ENCODE results near the gene ACIN1.

The ACIN1 gene, protein sequence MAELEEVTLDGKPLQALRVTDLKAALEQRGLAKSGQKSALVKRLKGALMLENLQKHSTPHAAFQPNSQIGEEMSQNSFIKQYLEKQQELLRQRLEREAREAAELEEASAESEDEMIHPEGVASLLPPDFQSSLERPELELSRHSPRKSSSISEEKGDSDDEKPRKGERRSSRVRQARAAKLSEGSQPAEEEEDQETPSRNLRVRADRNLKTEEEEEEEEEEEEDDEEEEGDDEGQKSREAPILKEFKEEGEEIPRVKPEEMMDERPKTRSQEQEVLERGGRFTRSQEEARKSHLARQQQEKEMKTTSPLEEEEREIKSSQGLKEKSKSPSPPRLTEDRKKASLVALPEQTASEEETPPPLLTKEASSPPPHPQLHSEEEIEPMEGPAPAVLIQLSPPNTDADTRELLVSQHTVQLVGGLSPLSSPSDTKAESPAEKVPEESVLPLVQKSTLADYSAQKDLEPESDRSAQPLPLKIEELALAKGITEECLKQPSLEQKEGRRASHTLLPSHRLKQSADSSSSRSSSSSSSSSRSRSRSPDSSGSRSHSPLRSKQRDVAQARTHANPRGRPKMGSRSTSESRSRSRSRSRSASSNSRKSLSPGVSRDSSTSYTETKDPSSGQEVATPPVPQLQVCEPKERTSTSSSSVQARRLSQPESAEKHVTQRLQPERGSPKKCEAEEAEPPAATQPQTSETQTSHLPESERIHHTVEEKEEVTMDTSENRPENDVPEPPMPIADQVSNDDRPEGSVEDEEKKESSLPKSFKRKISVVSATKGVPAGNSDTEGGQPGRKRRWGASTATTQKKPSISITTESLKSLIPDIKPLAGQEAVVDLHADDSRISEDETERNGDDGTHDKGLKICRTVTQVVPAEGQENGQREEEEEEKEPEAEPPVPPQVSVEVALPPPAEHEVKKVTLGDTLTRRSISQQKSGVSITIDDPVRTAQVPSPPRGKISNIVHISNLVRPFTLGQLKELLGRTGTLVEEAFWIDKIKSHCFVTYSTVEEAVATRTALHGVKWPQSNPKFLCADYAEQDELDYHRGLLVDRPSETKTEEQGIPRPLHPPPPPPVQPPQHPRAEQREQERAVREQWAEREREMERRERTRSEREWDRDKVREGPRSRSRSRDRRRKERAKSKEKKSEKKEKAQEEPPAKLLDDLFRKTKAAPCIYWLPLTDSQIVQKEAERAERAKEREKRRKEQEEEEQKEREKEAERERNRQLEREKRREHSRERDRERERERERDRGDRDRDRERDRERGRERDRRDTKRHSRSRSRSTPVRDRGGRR

DNA sequence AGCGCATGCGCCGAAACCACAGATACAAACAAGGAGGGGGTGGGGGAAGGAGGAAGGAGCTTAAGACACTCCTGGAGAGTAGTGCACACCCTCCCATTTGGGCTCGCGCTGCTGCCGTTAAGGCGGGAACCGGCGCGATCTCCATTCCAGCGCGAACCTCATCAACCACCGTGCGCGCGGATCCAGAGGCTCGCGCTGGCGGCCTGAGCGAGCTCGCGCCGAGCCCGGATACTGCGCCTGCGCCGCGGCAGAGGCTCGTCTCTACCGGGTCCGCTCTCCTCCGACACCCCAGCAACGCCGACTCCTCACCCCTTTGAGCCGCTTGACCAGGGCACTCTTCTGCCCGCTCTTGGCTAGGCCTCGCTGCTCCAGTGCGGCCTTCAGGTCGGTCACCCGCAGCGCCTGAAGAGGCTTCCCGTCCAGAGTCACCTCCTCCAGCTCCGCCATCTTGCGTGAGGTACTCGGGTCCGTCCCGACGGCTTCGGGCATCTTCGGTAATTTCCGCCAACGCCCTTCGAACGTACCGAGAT, at the start of gene ACIN1:
Gene ACIN1 (minus strand): TSS at position 471 of the 530 bp plus-strand sequence. CDS start 24 bp downstream, at position 447.
- peak; percentile 83 for DNase-seq

DNA sequence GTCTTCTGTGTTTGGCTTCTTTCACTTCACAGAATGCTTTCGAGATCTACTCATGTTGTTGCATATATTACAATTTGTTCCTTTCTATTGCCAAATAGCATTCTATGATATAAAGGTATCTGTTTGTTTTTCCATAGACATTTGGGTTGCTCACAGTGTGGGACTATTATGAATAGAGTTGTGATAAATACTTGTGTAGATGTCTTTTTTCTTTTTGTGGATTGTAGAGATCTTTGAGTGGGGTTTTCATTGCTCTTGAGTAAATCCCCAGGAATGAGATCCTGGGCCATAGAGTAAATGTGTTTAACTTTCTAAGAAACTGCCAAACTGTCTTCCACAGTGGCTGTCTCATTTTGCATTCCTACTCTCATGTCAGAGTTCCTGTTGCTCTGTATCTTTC, 49.0 kb upstream of the ACIN1 start:
- DNase-seq, result no peak

DNA sequence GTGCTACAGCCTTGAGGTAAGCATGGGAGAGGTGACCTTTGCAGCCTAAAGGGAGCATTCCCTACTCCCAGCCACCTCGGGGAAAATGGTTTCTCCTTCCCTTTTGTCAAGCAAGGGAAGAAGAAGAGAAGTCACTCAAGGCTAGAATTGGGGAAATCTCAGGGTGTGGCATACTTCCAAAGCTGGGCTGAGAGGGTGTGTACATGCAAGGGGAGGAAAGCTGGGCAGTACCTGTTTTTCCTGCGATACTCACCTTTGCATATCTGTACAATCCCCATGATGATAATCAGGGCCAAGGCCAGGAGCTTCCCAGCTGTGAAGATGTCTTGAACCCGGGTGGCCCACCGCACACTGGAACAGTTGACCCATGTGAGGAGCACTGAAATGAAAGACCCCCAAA, 47.9 kb upstream of the ACIN1 start:
- no peak for DNase-seq

DNA sequence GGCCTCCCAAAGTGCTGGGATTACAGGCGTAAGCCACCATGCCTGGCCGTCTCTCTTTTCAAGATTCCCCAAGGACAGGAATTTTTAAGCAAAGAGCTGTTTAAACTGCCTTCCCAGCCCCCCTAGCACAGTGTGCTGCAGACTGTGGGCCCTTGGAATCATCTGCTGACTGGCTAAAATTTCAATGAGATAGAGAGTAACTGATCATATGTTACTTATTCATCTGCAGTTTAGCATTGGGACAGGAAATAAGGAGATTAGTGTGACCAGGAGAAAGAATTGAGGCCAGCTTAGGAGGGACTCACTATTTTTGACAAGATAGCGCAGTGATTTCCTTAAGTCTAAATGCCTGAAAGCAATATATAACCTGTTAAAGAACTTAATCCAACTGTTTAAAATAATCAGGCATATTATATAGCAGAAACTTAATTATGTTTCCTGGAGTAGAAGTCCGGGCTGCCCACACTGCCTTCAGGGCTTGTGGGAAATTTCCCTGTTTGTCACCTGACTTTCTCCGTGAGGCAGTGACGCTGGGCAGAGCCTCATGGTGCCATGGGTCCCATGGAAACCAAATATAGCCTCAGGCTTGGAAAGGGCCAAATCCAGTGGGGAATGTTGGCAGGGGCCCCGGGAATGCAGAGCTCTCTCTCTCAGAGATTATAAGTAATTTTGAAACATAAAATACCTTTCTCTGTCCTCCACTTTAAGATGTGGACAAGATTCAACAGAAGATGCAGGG, 46.9 kb upstream of the ACIN1 start:
- no peak for DNase-seq

DNA sequence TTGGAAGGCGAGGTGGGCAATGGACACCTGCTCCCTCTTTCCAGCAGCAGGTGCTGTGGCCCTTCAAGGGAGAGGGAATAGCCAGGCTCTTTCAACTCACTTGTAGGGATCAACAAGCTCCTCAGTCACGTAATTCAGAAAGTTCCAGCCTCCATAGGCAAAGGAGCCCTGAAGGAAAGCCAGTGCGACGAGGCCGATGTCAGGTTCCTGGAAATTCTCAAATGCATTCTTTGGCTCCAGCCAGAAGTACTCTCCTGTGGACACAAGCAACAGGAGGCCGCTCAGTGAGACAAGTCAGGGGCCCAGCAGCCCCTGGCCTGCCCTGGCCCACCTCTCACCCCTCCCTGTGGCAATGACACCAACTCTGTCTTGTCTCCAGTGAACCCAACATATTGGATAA, 45.4 kb upstream of the ACIN1 start:
- DNase-seq, result no peak

DNA sequence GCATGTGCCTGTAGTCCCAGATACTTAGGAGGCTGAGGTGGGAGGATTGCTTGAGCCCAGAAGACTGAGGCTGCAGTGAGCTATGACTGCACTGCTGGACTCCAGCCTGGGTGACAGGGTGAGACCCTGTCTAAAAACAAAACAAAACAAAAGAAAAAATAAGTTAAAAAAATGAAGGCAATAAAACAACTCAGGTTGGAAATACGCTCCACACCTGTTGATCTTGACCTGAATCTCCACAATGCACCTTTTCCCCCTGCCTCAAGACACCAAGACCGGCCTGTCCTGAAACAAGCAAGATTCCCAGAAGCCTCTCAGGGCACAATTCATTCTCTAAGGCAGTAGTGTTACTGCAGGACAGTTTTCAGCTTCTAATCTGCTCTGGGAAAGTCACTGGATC, 44.9 kb upstream of the ACIN1 start:
- no peak for DNase-seq

DNA sequence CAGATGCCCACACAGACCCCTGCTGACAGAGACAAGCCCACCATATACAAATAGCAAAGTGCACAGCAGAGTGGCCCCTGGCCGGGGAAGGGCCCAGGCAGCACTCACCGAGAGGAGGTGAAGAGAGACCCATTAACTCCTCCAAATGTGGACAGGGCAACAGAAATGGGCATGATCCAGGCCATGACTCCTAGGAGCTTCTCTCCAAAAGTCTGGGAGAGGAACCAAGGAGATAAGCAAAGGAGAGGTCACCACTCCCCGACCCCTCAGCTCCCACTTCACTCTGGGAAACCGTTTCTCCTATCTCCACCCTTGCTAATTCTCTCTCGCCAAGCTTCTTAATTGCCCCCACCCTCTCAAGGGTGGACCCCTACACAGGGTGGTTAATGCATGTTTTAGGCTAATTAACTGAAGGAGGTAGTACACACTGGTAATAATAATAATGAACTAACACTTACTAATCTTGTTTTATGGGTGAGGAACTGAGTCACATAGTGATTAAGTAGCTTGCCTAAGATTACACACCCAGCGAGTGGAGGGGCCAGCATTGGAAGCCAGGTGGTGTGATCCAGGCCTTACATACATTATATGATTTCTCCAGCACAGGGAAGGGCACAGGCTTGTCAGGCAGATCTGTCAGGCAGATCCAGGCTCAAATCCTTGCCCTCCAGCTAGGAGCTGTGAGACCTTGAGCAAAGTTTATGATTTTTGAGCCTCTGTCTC, 43.0 kb upstream of the ACIN1 start:
- DNase-seq, result no peak

DNA sequence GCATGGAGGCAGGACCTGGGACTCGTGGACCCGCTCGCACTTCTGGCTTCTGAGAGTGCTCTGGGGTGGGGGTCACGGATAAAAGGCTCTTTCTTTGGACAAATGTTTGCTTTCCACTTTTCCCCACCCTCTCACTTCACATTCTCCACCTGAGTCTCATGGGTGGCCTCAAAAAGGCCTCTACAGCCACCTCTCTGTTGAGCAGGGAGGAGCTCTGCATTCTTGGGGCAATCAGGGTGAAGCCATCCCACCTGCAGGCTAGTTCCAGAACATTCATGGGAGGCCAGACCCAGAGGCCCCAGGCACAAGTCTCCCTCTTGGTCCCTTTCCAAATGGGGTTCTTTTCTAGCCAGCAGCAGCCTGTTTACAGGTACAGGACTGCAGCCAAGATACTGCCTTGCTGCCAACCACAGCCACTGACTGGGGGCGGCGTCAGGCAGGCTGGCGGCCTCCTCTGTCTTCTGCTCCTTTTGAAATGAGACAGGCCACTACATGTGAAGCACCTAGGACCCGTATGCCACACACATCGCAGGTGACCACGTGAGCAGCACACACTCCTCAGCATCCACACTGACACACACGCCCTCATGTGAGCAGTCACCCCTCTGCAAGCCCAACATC, 42.4 kb upstream of the ACIN1 start:
- no peak for DNase-seq

DNA sequence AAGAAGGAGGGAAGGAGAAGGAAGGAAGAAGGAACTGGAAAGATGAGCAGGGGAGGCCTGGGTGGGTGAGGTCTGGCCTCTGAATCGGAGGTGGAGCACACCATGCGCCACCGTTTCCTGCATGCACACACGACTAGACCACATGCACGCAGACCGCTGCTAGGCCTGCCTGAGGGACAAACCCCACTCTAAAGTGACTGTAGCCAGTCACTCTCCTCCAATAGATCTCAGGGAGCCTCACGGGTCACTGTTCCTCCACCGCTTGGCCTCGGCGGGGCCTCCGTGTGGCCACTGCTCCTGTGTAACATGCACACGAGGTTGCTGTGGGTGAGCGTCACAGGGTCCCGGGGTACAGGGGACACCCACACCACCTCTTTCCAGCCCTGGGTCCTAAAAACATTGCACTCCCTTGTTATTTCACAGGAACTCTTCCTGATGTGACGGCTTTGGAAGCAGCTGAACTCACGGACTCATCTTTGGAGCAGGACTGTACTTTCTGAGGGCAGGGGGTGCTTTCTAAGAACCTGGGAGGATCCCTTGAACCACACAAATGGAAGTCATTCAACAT, 41.7 kb upstream of the ACIN1 start:
- no peak for DNase-seq

DNA sequence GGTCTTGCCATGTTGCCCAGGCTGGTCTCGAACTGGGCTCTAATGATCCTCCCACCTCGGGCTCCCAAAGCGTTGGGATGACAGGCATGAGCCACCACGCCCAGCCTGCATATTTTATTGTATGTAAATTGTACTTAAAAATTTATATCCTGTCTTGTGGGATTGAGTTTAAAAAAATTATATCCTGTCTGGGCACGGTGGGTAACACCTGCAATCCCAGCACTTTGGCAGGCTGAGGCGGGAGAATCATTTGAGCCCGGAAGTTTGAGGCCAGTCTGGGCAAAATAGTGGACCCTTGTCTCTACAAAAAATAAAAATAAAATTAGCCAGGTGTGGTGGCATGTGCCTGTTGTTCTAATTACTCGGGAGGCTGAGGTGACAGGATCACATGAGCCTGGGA, 38.0 kb upstream of the ACIN1 start:
- no peak for DNase-seq

DNA sequence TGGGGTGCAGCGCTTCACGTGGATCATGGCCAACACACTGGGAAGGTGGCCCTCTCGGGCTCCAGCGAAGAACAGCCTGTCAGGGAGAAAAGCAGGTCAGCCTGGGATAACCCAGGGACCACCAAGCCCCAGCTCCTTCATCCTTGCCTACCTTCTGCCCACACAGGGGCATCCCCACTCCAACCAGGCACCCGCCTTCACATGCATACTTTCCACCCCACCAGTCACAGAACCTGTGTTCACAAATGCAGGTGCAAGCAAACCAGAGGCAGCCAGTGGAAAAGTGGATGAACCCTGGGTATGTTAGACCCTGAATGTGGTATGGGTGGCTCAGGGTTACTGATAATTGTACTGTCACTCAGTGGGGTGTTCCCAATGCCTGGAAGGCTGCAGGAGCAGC, 36.5 kb upstream of the ACIN1 start:
- no peak for DNase-seq

DNA sequence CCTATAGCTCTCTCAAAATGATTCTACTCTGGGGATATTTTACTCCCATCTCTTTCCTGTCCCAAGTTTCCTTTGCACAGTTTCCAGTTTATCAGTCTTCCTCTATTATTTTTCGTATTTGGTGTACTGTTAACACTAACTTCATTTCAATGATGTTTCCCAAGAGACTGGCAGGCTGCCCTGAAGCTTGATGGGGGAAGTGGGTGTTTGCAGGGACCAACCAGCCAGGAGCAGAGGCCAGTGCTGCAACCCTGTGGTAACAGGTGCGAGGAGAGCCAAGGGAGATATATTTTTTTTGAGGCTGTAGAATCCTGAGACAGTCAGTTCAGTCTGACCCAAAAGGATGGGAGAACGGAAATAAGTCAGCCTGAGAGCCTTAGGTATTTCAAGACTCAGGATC, 35.9 kb upstream of the ACIN1 start:
- DNase-seq, result no peak

DNA sequence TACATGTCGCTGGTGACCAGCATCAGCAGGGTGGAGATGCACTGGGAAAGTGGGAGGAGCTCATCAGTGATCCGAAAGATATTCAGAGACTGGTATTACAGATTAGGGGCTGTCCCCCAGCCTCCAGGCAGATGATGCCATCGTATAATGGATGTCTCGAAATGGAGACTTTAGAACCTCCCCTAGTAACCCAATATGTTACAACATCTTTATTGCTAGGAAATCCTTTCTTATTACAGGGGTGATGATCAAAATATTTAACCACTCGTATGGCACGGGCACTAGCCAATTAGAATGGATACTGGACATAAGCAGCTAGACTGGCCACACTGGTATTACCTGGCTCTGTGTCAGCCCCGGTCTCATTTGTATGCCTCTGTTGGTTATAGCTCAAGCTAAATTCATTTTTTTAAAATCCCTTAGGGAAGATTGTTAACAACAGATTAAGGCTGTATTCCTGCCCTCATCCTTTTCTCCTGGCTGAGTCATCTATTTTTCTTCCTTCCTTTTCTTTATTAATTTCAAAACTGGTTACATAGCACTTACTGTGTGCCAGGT, 34.9 kb upstream of the ACIN1 start:
- no peak for DNase-seq

DNA sequence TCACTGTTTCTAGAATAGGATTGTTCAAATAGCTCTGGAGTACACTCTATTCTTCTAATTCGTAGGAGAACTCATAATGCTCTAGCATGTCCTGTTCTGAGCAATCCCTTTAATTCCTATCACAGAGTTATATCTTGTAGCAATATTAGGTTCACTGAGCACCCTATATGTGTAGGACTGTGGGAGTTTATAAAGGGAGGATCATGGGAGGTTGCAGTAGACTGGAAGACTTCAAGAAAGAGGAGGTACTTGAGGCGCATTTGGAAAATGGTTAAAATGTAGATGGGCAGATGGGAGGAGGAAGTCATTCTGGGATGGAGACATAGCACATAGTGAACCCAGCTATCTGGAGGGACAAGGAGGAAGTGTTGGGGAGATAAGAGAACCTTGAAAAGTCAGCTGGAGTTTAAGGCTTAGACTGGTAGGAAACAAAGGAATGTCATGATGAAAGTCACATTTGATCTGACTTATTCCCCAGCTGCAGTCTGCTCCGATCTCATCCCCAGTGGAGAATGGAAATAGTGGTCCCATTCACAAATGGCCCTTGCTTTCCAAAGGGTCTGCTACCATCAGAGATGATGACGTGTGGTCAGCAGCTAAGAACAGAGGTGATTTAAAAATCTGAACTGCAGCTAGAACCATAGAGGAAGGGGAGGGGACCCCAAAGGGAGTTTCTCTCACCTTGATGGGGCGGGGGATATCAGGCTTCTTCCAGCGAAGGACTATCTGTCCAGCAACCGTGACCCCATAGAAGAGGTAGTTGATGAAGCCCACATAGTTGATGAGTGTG, 34.2 kb upstream of the ACIN1 start:
- no peak for DNase-seq

DNA sequence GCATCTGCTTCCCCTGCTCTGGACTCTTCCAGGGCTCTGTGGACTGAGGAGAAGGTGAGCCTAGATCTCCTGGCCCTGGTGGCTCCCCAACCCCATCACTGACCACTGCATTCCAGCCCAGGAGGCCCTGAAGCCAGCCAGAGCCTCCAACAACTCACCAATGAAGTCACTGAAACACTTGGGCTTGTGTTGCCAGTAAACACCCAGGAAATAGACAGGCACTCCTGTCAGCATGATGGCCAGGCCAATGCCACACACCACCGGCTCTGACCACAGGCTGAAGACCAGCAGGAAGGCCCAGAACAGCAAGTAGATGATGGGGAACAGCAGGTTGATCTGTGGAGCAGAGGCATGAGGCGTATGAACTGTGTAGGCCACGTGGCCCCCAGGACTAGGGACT, 32.9 kb upstream of the ACIN1 start:
- DNase-seq, result no peak

DNA sequence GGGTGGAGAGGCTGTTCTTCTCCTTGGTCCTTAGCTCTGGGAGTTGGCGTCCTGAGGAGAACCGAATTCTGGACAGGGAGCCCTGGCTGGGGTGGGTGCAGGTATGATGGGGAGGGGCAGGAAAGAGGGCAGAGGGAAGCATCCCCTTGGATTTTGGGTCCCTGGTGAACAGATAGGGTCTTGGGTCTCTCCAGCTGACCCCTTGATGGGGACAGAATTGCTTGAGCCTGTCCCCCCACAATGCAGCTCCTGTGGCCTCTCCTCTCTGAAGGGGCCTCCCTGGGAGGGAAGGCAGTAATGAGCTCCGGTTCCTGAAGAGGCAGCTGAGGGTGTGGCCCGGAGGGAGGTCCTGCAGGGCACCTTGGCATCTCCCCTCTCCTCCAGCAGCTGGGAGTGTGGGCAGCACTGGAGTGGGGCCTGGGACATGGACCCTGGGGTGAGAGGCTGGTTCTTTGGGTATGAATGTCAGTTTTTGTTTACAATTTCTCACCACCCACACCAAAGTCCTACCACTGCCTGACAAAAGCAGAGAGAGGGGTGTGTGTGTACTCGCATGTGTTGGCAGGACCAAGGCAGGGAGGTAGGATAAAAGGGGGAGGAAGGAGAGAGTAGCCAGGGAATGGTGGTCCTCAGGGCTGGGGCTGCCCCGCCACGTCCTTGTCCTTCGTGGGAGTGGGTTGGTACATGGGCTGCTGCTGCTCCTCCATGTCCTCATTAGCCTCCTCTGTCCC, 31.8 kb upstream of the ACIN1 start:
- DNase-seq, result no peak

DNA sequence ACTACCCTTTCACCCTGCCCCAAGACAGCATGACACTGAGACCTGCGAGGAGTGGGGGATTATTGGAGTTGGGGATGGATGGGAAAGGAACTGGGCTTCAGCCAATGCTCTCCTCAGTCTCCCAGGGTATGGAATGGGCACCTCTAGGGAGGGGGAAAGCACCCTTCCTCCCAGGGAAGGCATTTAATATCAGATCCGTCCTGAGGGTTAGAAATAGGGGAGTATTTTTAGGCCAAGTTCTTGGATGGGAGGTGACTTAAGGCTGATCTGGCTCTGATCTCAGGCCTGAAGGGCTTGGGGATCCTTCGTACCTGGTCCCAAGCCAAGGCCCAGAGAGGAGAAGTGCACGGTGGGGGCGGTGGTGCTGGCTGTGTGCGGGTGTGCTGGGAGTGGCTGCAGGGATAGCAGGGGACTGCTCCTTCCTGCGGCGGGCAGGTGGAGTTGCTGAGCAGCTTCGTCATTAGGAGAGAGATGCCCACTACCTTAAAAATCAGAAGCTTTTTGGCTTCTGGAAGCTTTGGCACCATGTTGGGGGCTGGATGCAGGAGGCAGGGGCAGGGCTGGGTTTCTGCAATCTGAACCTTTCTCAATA, 31.1 kb upstream of the ACIN1 start:
- DNase-seq, result no peak

DNA sequence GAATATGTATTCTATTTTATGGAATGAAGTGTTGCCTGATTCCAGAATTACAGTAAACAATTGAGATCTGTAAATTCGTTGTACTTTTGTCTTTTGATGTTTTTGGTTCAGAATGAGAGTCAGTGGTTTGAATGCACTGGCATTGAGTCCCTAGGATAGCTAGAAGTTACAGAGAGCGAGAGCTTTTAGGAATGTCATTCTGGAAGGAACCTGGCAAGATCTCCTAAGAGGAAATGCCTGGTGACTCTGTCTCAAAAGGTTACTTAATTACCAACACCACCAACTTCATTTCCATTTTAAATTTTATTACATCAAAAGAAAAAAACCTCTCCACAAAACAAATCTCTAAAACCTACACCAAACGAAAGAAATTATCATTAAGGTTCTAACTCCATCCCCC, 30.1 kb upstream of the ACIN1 start:
- no peak for DNase-seq

Measured in activated CD4-positive, alpha-beta T cell treated with anti-CD3 and anti-CD28 coated beads, Interleukin-10, Interleukin-2, amounts not matched to agents 100 ng/mL and 50 ng/mL, durations not matched to agents 16 hours and 8 hours (primary cell).